A549 (cell line): Measurements from ENCODE around the gene RNF13.

Experiments used
- CBX2 ChIP-seq: fragments of 200-600 bp; sonication (generic); IDR thresholded peaks from 2 replicates; pipeline ENCODE4 v1.6.1; 2016; ENCODE audit warnings: low read depth, mild to moderate bottlenecking, borderline replicate concordance
- CBX8 ChIP-seq: fragments of 200-600 bp; sonication (generic); IDR thresholded peaks from 2 replicates; pipeline ENCODE4 v1.6.1; 2016
- HOXB13 ChIP-seq: fragments of 250-450 bp; sonication (Bioruptor Pico); IDR thresholded peaks from 2 replicates; pipeline ENCODE4 v1.5.0; 2020; ENCODE audit warnings: low read depth, mild to moderate bottlenecking, moderate library complexity
- MYC ChIP-seq: IDR thresholded peaks from 2 replicates; pipeline ENCODE4 v1.6.1; 2012; ENCODE audit warnings: mild to moderate bottlenecking, inconsistent platforms, low read length, improper control_type of control experiment, borderline replicate concordance
- NR3C1 ChIP-seq: fragments of >200 bp; sonication (Bioruptor Twin); formaldehyde crosslinking; IDR thresholded peaks from 3 replicates; pipeline ENCODE4 v1.6.1; 2017
- POLR2A ChIP-seq: IDR thresholded peaks from 2 replicates; pipeline ENCODE4 v1.6.1; 2012; ENCODE audit warnings: mild to moderate bottlenecking, low read length
- POLR2AphosphoS2 ChIP-seq: conservative IDR thresholded peaks from 2 replicates; pipeline ENCODE4 v1.6.1; 2012; ENCODE audit warnings: low read length, improper control_type of control experiment, inconsistent platforms
- RFX5 ChIP-seq: fragments of 450-650 bp; IDR thresholded peaks from 2 replicates; pipeline ENCODE4 v1.7.1; 2014; ENCODE audit warnings: antibody characterized with exemption, mild to moderate bottlenecking, moderate library complexity
- TF ChIP-seq, protein P1 (sequence below): fragments of >200 bp; sonication (Bioruptor Twin); formaldehyde crosslinking; IDR thresholded peaks from 3 replicates; pipeline ENCODE4 v1.5.1; 2016
- TF ChIP-seq, protein P2 (sequence below): fragments of 200-600 bp; sonication (generic); IDR thresholded peaks from 2 replicates; pipeline ENCODE4 v1.6.1; 2016; ENCODE audit warnings: antibody characterized with exemption, mild to moderate bottlenecking, moderate library complexity

DNA sequence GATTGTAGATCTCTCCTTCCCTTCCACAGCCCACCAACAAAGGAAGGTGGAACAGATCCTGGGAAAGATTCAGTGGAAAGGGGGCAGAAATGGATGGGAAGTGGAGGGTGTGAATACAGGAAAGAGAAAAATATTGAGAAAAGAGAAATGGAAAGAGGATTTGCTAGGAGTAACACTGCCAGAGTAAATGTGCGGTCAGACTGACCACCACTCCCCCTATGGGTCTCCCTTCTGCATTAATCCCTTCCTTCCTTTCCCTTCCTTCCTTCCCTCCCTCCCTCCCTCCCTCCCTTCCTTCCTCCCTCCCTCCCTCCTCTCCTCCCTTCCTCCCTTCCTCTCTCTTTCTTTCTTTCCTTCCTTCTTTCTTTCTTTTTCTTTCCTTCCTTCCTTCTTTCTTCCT is 48.7 kb upstream of the RNF13 start:
- TF ChIP-seq, protein P1, sequence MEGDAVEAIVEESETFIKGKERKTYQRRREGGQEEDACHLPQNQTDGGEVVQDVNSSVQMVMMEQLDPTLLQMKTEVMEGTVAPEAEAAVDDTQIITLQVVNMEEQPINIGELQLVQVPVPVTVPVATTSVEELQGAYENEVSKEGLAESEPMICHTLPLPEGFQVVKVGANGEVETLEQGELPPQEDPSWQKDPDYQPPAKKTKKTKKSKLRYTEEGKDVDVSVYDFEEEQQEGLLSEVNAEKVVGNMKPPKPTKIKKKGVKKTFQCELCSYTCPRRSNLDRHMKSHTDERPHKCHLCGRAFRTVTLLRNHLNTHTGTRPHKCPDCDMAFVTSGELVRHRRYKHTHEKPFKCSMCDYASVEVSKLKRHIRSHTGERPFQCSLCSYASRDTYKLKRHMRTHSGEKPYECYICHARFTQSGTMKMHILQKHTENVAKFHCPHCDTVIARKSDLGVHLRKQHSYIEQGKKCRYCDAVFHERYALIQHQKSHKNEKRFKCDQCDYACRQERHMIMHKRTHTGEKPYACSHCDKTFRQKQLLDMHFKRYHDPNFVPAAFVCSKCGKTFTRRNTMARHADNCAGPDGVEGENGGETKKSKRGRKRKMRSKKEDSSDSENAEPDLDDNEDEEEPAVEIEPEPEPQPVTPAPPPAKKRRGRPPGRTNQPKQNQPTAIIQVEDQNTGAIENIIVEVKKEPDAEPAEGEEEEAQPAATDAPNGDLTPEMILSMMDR: no peak
- TF ChIP-seq CBX2 (no peak), HOXB13 (CRISPR knock-in tag) (no peak), CBX8 (no peak), NR3C1 (no peak), POLR2A (no peak), RFX5 (no peak), POLR2AphosphoS2 (no peak), MYC (no peak)
- TF ChIP-seq, protein P2, sequence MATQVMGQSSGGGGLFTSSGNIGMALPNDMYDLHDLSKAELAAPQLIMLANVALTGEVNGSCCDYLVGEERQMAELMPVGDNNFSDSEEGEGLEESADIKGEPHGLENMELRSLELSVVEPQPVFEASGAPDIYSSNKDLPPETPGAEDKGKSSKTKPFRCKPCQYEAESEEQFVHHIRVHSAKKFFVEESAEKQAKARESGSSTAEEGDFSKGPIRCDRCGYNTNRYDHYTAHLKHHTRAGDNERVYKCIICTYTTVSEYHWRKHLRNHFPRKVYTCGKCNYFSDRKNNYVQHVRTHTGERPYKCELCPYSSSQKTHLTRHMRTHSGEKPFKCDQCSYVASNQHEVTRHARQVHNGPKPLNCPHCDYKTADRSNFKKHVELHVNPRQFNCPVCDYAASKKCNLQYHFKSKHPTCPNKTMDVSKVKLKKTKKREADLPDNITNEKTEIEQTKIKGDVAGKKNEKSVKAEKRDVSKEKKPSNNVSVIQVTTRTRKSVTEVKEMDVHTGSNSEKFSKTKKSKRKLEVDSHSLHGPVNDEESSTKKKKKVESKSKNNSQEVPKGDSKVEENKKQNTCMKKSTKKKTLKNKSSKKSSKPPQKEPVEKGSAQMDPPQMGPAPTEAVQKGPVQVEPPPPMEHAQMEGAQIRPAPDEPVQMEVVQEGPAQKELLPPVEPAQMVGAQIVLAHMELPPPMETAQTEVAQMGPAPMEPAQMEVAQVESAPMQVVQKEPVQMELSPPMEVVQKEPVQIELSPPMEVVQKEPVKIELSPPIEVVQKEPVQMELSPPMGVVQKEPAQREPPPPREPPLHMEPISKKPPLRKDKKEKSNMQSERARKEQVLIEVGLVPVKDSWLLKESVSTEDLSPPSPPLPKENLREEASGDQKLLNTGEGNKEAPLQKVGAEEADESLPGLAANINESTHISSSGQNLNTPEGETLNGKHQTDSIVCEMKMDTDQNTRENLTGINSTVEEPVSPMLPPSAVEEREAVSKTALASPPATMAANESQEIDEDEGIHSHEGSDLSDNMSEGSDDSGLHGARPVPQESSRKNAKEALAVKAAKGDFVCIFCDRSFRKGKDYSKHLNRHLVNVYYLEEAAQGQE: no peak
